A172 (cell line): Measurements from ENCODE around the gene RFNG. TPM values are rescaled to one million over a fixed set of nuclear protein-coding genes. Genes with fewer than 3 reads are reported as not detected.
"Not testable (repeated sequence)": the region's sequence is repeated elsewhere in the genome, so short reads cannot be mapped to it uniquely, and the experiment has no call there.

Experiments
- DNase-seq: peaks from one replicate; pipeline ENCODE4 v3.0.0-alpha.2; 2015; ENCODE audit warnings: low spot score
- total RNA-seq: library from RNA; depleted of rRNA; stranded (reverse); fragments of >200 nt; shearing (Covaris generic); gene quantifications from 2 replicates; pipeline ENCODE4 v1.2.3, GENCODE V29; 2014

RFNG gene
- total RNA-seq, 1 experiment from 2014 or later = 42.8 TPM

DNA sequence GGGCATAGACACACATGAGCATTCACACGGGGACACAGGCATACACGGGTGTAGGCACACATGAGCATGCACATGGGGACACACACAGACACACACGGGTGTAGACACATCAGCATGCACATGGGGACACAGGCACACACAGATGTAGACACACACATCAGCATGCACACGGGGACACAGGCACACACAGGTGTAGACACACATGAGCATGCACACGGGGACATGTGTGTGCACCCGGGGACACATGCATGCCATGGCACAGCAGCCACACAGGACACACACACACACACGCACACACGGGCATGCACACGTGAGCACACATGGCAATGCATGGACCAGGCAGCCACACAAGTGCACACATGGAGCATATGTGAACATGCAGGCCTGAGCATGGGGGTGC lies 9.0 kb downstream of the RFNG start:
- no peak for DNase-seq

- DNase-seq = no peak
These were observed 10.3 kb downstream of the RFNG start for GRCh38 chr17:82041144-82041814.

DNA sequence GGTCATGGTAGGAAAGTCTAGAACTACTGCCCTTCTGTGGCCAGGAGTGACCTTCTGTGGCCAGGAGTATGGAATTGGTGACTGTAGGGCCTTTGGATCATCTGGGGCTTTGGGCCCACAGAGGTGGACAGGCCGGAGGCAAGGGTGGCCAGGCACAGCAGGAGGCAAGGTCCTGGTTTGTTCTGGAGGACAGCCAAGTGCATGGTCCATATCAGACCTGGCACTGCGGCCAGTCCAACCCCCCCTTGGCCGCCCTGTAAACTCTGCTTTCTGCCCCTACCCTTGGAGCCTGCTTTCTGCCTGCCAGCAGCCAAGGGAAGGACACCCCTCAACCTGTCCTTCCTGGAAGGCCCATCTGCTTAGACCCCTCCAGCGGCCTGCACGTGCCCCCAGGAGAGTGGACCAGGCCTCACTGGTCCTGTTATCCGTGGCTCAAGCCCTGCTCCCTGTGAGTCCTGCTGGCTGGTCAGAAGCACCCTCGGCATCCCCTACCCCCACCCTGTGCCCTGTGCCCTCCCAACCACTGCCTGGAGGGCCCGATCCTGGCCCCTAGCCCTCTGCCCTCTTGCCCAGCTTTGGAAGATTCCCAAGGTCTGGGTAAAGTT lies 11.8 kb downstream of the RFNG start:
- DNase-seq = no peak

GRCh38 chr17:82038796-82039409 lies 12.7 kb downstream of the RFNG start:
- not testable (repeated sequence) for DNase-seq

DNA sequence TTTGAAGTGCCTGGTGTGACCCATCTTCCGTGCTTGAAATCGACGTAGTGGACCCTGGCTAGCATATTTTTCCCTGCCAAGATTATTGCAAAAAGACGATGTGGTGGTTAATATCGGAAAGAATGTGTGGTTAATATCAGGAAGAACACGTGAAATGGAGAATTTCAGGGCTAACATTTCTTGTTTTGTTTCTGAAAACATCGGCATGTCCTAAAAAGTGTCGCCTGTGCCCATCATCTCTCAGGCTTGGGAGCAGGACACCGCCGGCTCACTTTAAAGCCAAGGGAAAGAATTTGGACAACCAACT lies 13.8 kb downstream of the RFNG start:
- DNase-seq = no peak

- DNase-seq = peak; percentile 93
These were observed 14.3 kb downstream of the RFNG start, which contains the start of gene DCXR for GRCh38 chr17:82037092-82037888. Gene DCXR (minus strand): TSS chr17:82037697. CDS start chr17:82037682, 15 bp downstream.

DNA sequence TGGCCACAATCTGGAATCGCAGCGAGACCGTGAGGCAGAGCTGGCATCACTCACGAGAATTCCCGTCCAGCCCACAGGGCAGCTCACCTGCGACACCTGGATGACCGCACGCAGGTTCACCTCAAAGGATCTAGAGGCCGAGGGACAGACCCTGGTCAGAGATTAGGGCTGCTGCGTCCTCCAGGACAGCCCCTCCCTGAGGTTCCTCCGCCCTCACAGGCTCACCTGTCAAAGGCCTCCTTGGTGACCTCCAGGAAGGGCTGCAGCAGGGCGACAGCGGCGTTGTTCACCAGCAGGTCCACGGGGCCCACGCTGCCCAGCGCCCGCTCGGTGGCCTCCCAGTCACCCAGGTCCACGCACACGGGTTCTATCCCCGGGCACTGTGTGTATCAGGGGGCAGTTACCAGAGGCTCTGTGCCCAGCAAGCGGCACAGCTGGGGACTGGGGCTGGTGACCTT lies 14.9 kb downstream of the RFNG start:
- DNase-seq = no peak

DNA sequence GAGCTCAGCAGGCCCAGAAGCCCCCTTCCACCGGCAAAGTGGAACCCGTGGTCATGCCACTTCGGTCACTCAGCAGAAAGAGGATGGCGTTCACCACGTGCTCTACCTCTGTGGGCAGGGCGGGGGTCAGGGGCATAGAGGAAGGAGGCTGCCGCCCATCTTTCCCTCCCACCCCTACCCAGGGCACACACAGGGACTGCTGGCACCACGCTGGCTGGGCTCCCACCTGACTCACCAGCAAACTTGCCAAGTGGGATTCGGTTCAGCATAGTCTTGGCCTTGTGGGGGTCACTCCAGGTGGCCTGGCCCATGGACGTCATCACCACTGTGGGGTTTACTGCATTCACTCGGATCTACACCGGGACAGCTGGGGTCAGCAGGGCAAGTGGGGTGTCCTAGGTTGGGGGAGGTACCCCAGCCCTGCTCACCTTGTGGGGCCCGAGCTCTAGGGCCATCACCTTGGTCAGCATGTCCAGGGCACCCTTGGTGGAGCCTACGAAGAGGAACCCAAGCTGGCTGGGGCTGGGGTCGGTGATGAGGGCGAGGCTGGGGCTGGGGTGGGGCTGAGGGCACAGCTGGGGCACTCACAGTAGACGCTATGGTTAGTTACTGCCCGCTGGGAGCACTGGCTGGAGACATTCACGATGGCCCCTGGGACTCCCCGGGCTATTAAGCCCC lies 15.5 kb downstream of the RFNG start:
- DNase-seq = no peak

DNA sequence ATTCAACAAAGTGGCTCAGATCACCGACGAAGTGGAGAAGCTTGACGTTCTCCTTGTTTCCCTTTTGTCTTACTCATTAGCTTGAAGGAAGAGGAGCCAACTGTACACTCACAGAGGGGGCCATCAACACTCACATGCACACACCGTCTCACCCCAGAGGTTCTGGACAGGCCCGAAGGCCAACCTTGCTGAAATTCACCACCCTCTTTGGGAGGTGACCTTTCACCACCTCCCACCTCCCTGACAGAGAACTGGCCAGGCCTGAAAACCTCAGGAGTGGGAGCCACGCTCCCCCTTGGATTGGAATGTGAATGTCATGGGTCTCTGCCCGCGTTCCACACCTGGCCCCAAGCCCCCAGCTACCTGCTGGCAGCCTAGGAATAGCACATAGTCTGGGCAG lies 16.1 kb downstream of the RFNG start:
- no peak for DNase-seq

DNA sequence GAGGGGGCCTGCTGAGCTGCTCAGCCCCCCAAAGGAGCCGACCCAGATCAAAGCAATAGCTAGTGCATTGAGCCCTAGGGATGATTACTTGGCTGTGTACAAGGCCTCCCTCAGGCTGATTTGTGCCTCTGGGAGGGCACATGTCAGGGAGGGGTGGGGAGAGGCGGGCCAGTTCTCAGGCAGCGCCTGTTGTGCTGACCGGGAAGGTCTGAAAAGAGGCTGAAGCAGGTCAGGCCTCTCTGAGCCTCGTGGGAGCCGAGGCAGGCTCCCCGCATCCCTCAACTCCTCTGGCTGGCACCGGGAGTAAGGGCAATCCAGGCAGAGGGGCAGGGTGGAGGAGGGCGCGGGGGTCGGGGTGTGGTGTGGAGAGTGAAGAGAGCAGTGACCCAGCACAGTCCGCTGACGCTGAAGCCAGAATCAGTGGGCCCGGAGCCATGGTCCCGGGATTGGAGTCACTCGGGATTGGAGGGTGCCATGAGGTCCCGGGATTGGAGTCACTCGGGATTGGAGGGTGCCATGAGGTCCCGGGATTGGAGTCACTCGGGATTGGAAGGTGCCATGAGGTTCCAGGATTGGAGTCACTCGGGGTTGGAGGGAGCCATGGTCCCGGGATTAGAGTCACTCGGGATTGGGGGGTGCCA lies 17.1 kb downstream of the RFNG start:
- no peak for DNase-seq

- no peak for DNase-seq
These were observed 18.1 kb downstream of the RFNG start for GRCh38 chr17:82033359-82034085.

DNA sequence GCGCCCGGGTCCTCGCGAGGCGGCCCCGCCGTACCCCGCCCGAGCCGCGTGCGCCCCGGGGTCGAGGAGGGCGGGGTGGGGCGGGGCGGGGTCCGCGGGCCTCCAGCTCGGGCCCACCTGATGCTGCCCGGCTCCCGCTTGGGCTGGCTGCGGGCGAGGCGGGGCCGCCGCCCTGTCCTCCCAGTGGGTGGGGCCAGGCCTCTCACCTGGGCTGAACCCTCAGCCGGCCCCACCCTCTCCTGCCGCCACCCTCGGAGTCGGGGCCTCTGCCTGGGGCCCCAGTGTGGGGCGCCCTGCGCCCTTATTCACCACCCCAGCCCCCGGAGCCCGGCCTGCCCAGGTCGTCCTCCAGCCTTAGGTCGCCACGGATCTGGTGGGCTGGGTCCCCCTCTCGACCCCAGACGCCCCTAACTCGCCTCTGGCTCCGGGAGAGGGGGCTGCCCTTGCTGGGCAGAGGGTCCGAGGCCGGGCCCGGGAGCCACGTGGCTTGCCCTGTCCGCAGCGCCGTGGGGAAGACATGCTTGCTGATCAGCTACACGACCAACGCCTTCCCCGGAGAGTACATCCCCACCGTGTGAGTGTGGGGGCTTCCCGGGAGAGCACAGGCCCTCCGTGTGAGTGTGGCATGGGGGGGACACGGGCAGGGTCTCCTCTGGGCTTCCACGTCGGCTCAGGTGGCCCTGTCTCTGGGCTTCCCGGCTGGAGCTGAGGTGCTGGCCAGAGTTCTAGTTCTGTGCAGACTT lies 19.6 kb downstream of the RFNG start:
- no peak for DNase-seq

GRCh38 chr17:82031303-82031884 lies 20.2 kb downstream of the RFNG start, which contains the start of gene RAC3:
Gene RAC3 (plus strand): TSS chr17:82031678. CDS start chr17:82031762, 84 bp downstream.
- no peak for DNase-seq

DNA sequence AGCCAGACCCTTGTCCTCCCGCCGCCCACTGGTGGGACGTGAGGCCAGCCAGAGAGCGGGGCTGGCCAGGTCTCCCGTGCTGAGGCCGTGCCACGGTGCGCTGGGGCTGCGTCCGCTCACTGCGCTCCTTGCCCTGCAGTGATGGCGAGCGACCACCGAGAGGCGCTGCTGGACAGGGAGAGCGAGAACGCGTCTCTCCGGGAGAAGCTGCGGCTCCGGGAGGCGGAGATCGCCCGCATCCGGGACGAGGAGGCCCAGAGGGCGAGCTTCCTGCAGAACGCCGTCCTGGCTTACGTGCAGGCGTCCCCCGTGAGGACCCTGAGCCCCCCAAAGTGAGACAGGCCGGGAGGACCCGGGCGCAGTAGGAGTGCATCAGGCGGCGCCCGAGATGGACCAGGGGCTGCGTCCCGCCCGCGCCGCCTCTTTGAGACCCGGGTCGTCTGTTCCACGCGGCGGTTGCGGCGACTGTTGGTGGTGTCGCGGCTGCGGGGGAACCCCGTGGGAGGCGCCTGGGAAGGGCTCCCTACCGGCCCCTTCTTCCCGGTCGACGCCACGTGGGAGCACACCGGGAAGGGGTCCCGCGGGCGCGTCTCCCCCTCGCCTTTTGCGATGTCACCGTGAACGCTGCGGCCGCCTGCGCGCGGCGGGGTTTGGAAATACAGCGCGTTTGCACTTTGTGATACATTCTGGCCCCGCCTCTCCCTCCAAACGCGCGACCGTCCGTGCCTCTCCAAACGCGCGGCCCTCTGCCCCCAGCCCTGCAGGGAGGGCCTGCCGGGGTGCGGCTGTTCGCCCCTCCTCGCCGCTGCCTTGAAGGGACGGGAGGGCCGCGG lies 20.9 kb downstream of the RFNG start:
- no peak for DNase-seq

GRCh38 chr17:82029990-82030469 lies 21.6 kb downstream of the RFNG start:
- DNase-seq = no peak

GRCh38 chr17:82029391-82029790 lies 22.2 kb downstream of the RFNG start:
- DNase-seq = no peak

DNA sequence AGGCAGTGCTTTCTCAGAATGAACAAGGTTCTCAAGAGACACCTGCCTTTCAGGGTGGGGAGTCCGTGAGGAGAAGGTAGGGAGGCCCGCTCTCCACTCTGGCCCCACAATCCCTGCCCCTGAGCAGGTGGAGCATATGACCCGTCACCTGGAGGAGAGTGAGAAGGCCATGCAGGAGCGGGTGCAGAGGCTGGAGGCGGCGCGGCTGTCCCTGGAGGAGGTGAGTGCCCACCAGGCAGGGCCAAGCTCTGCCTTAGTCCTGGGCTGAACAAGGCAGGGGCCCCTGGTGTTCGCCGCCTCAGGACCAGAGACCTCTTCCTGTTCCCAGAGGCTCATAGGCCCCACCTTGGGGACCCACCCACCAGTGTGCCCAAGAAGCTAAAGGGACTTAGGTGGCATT lies 22.6 kb downstream of the RFNG start:
- DNase-seq = no peak

DNA sequence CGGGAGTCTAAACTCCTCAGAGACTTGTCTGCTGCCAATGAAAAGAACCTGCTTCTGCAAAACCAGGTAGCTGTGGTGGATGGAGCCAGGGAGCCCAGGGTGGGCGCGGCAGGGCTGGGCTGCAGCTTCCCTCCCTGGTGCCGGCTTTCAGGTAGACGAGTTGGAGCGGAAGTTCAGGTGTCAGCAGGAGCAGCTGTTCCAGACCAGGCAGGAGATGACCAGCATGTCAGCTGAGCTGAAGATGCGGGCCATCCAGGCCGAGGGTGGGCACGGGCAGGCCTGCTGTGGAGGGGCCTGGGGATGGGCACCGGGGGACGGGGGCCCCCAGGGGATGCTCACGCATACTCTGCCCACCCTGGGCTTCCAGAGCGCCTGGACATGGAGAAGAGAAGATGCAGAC lies 23.4 kb downstream of the RFNG start:
- DNase-seq = no peak
